MM.1S (cell line): ENCODE measurements around the gene FCHSD2.

ENCODE experiments used
- DNase-seq: peaks from one replicate; pipeline ENCODE4 v3.0.0-alpha.2; 2015
- H2AFZ ChIP-seq: fragments of 300-600 bp; sonication (generic); 2 replicates; pipeline ENCODE4 v1.6.0; 2016; ENCODE audit warnings: antibody characterized with exemption, low read length
- H3F3A ChIP-seq: fragments of 300-600 bp; sonication (generic); 2 replicates; pipeline ENCODE4 v1.6.1; 2016; ENCODE audit warnings: mild to moderate bottlenecking, antibody characterized with exemption, low read length, moderate library complexity, mixed read lengths; ENCODE audit not compliant: insufficient read depth
- H3K27ac ChIP-seq: fragments of 300-600 bp; sonication (generic); 2 replicates; pipeline ENCODE4 v1.5.1; 2016; ENCODE audit warnings: mild to moderate bottlenecking, low read length
- H3K27me3 ChIP-seq: fragments of 300-600 bp; sonication (generic); replicated peaks from 2 replicates; pipeline ENCODE4 v1.6.0; 2016; ENCODE audit warnings: low read length; ENCODE audit not compliant: insufficient read depth
- H3K36me3 ChIP-seq: fragments of 300-600 bp; sonication (generic); replicated peaks from 2 replicates; pipeline ENCODE4 v1.6.1; 2016; ENCODE audit warnings: mild to moderate bottlenecking, low read length, mixed read lengths; ENCODE audit not compliant: insufficient read depth
- H3K4me1 ChIP-seq: fragments of 300-600 bp; sonication (generic); 2 replicates; pipeline ENCODE4 v1.6.1; 2016; ENCODE audit warnings: low read length, mixed read lengths
- H3K4me2 ChIP-seq: fragments of 300-600 bp; sonication (generic); 2 replicates; pipeline ENCODE4 v1.6.0; 2016; ENCODE audit warnings: low read depth, low read length
- H3K4me3 ChIP-seq: fragments of 300-600 bp; sonication (generic); 2 replicates; pipeline ENCODE4 v1.5.1; 2016; ENCODE audit warnings: low read length, mixed read lengths
- H3K79me2 ChIP-seq: fragments of 300-600 bp; sonication (generic); 2 replicates; pipeline ENCODE4 v1.6.1; 2016; ENCODE audit warnings: mixed run types, low read length, mixed read lengths
- H3K9ac ChIP-seq: fragments of 300-600 bp; sonication (generic); 2 replicates; pipeline ENCODE4 v1.6.1; 2016; ENCODE audit warnings: low read length, mixed read lengths
- H3K9me2 ChIP-seq: fragments of 300-600 bp; sonication (generic); replicated peaks from 2 replicates; pipeline ENCODE4 v1.6.1; 2016; ENCODE audit warnings: mild to moderate bottlenecking, low read length, mixed read lengths; ENCODE audit not compliant: insufficient read depth
- H3K9me3 ChIP-seq: fragments of 300-600 bp; sonication (generic); replicated peaks from 2 replicates; pipeline ENCODE4 v1.6.1; 2016; ENCODE audit warnings: mild to moderate bottlenecking, low read length, mixed read lengths; ENCODE audit not compliant: insufficient read depth
- H4K20me1 ChIP-seq: fragments of 300-600 bp; sonication (generic); 2 replicates; pipeline ENCODE4 v1.6.1; 2016; ENCODE audit warnings: mild to moderate bottlenecking, low read length, moderate library complexity, mixed read lengths; ENCODE audit not compliant: insufficient read depth
- EZH2 ChIP-seq: fragments of 300-600 bp; sonication (generic); optimal IDR thresholded peaks from 2 replicates; pipeline ENCODE3; 2017; ENCODE audit warnings: low read depth, mild to moderate bottlenecking, antibody characterized with exemption, low read length, mixed read lengths
- EZH2phosphoT487 ChIP-seq: fragments of 300-600 bp; sonication (generic); IDR thresholded peaks from 2 replicates; pipeline ENCODE4 v1.6.1; 2018; ENCODE audit warnings: antibody characterized with exemption, low read length
- TF ChIP-seq, protein P1 (sequence below): fragments of 300-600 bp; sonication (generic); IDR thresholded peaks from 2 replicates; pipeline ENCODE4 v1.5.1; 2016; ENCODE audit warnings: antibody characterized with exemption, low read length, mixed read lengths

FCHSD2 gene

DNA sequence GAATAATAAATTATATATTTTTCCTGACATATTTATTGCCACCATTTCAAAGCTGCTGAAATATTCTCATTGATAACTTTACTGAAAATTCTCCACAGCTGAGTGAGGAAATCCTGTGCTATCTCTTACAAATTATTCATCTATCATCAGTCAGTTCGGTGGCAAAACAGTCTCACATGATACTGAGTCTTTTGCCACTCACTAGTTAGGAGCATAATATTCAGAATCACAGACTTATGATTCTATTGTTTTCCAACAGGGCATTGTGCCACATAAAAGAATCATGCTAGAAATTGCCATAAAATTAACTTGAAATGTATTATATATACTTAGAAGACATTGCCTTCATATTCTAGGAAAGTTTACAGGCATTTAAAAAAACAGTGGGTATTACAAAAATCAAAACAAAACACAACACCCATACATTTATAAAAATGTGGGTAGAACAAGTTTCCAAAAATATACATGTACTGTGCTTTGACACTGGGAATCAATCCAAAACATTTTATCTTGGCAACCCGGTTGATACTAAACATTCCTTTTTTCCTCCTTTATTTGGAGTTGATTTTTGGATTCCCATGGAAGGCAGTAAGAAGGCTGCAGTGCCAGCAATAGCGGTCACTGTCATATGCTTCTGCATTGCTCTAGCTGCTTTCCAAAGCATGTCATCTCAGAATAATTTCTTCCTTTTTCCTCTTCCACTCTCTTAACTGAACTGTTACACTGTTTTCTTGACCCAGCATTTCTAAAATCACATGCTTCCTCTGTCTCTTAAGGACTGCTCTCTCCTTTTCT, 285.4 kb downstream of the FCHSD2 start:
- Histone ChIP-seq H3K36me3 (no peaks in the 10 kb centered on the region; the same call in 1 of the 2 replicates), H3F3A (no peaks in the 10 kb centered on the region; the same call in 1 of the 2 replicates), H2AFZ (no peak overlapping the region), H3K27ac (no peak overlapping the region), H3K9ac (no peak overlapping the region), H4K20me1 (no peaks in the 10 kb centered on the region), H3K4me3 (no peak overlapping the region), H3K9me2 (no peaks in the 10 kb centered on the region), H3K9me3 (no peaks in the 10 kb centered on the region), H3K4me2 (no peak overlapping the region), H3K4me1 (no peaks in the 10 kb centered on the region), H3K79me2 (peaks cover 13% of the 10 kb centered on the region; the same call in 1 of the 2 replicates), H3K27me3 (no peaks in the 10 kb centered on the region)
- TF ChIP-seq EZH2 = no peak
- TF ChIP-seq, protein P1, sequence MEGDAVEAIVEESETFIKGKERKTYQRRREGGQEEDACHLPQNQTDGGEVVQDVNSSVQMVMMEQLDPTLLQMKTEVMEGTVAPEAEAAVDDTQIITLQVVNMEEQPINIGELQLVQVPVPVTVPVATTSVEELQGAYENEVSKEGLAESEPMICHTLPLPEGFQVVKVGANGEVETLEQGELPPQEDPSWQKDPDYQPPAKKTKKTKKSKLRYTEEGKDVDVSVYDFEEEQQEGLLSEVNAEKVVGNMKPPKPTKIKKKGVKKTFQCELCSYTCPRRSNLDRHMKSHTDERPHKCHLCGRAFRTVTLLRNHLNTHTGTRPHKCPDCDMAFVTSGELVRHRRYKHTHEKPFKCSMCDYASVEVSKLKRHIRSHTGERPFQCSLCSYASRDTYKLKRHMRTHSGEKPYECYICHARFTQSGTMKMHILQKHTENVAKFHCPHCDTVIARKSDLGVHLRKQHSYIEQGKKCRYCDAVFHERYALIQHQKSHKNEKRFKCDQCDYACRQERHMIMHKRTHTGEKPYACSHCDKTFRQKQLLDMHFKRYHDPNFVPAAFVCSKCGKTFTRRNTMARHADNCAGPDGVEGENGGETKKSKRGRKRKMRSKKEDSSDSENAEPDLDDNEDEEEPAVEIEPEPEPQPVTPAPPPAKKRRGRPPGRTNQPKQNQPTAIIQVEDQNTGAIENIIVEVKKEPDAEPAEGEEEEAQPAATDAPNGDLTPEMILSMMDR = no peak
- no peak for TF ChIP-seq EZH2phosphoT487
- no peak for DNase-seq

DNA sequence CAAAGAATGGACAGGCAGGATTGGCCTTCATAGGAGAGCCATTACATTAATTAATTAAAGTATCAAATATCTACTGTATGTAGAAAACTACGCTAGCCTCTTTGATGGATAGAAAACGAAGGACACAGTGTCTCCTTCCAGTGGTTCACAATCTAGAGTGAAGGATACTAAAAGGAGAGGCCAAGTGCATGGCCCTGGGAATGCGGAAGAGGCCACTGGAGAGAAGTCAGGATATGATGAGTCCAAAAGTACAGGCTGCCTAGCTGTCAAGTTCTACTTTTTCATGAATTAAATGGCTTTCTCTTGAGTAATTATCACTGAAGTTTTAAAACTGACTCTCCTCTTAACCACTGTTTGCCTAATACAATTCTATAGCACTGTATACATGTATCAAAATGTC, 286.1 kb downstream of the FCHSD2 start:
- no peak overlapping the region for H3K27ac ChIP-seq
- no peaks in the 10 kb centered on the region for H4K20me1 ChIP-seq
- H3K9me3 ChIP-seq = no peaks in the 10 kb centered on the region
- no peaks in the 10 kb centered on the region for H3K27me3 ChIP-seq
- DNase-seq = no peak
- no peak overlapping the region for H3K9ac ChIP-seq
- H3K4me1 ChIP-seq = no peaks in the 10 kb centered on the region
- TF ChIP-seq, protein P1 = no peak
- TF ChIP-seq EZH2phosphoT487 = no peak
- TF ChIP-seq EZH2 = no peak
- H3K9me2 ChIP-seq = no peaks in the 10 kb centered on the region
- H3K4me2 ChIP-seq = no peak overlapping the region
- H3F3A ChIP-seq = no peaks in the 10 kb centered on the region; the same call in 1 of the 2 replicates
- no peak overlapping the region for H3K4me3 ChIP-seq
- no peaks in the 10 kb centered on the region; the same call in 1 of the 2 replicates for H3K36me3 ChIP-seq
- no peak overlapping the region for H2AFZ ChIP-seq
- H3K79me2 ChIP-seq = peaks cover 13% of the 10 kb centered on the region; the same call in 1 of the 2 replicates

DNA sequence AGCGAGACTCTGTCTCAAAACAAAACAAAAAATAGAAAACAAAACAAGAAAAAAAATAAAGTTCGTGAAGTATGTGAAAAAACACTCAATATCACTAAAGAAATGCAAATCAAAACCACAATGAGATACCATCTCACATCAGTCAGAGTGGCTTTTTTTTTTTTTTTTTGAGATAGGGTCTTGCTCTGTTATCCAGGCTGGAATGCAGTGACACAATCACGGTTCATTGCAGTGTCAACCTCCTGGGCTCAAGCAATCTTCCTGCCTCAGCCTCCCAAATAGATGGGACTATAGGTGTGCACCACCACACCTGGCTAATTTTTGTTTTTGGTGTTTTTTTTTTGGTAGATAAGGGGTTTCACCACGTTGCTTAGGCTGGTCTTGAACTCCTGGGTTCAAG, 290.4 kb downstream of the FCHSD2 start:
- Histone ChIP-seq H3K27ac (no peak overlapping the region), H3K79me2 (0 out of 2 replicates have a peak, but pooled peaks cover 7% of the 10 kb centered on the region), H3K4me2 (no peak overlapping the region), H4K20me1 (no peaks in the 10 kb centered on the region), H3K9me2 (no peaks in the 10 kb centered on the region), H3K27me3 (no peaks in the 10 kb centered on the region), H3K36me3 (no peaks in the 10 kb centered on the region; the same call in 1 of the 2 replicates), H3F3A (no peaks in the 10 kb centered on the region; the same call in 1 of the 2 replicates), H3K4me1 (no peaks in the 10 kb centered on the region), H3K9ac (no peak overlapping the region), H2AFZ (no peak overlapping the region), H3K9me3 (no peaks in the 10 kb centered on the region), H3K4me3 (no peak overlapping the region)
- TF ChIP-seq EZH2phosphoT487 = no peak
- no peak for DNase-seq

DNA sequence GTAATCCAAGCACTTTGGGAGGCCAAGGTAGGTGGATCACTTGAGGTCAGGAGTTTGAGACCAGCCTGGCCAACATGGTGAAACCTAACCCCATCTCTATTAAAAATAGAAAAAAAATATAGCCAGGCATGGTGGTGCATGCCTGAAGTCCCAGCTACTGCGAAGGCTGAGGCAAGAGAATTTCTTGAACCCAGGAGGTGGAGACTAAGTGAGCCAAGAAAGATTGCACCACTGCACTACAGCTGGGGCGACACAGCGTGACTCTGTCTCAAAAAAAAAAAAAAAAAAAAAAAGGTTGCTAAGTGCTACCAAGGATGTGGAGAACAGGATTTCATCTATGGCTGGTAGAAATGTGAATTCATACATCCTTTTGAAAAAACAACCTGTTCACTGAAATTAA, 291.3 kb downstream of the FCHSD2 start:
- Histone ChIP-seq H3K9me3 (no peaks in the 10 kb centered on the region), H3K9me2 (no peaks in the 10 kb centered on the region), H3K4me1 (no peaks in the 10 kb centered on the region), H3K79me2 (0 out of 2 replicates have a peak, but pooled peaks cover 7% of the 10 kb centered on the region), H4K20me1 (no peaks in the 10 kb centered on the region), H3K36me3 (no peaks in the 10 kb centered on the region; the same call in 1 of the 2 replicates), H2AFZ (no peak overlapping the region), H3K4me3 (no peak overlapping the region), H3F3A (no peaks in the 10 kb centered on the region; the same call in 1 of the 2 replicates), H3K27ac (no peak overlapping the region), H3K27me3 (no peaks in the 10 kb centered on the region), H3K4me2 (no peak overlapping the region), H3K9ac (no peak overlapping the region)
- no peak for DNase-seq
- TF ChIP-seq, protein P1 = no peak
- TF ChIP-seq EZH2 (no peak), EZH2phosphoT487 (no peak)
